GM12875 (cell line): Measurements from ENCODE around the gene ELMO3.

Experiments
- H3K4me3 ChIP-seq: one replicate; pipeline ENCODE4 v1.5.1; 2011; ENCODE audit warnings: low read depth, low read length, control low read depth
- TF ChIP-seq, protein P1 (sequence below): IDR thresholded peaks from 2 replicates; pipeline ENCODE4 v1.5.1; 2011; ENCODE audit warnings: low read depth, mild to moderate bottlenecking, control low read depth, inconsistent platforms, low read length, moderate library complexity, borderline replicate concordance; ENCODE audit not compliant: insufficient read depth

ELMO3 gene

DNA sequence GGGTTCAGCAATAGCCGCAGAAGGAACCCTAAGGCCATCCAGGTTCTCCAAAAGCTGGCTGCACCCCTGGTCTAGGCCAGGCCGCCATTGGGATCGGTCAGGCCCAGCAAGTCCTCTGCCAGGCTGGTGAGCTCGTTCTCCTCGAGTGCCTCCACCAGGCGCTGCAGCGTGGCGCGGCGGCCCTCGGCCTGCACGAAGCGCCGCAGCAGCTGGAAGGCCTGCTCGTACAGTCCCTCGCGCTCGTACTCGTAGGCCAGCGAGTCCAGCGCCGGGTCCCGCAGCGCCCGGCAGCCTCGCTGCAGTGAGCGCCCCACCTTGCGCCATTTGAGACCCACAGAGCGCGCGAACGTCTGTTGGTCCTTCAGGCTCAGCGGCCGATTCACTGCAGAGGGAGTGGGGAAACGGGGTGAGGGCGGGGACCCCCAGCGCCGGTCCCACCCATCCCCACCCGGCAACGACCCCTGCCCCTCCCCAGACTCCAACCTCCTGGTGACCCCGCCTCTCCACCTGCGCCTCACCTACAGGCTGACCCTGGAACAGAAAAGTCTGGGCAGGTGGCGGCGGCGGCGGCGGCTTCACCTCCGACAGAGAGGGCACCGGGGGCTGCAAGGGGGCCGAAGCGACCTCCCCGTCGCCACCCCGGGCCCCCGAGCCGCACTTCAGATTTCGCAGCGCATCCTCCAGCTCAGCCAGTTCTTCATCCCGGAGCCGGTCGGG, 44.2 kb upstream of the ELMO3 start:
- TF ChIP-seq, protein P1, sequence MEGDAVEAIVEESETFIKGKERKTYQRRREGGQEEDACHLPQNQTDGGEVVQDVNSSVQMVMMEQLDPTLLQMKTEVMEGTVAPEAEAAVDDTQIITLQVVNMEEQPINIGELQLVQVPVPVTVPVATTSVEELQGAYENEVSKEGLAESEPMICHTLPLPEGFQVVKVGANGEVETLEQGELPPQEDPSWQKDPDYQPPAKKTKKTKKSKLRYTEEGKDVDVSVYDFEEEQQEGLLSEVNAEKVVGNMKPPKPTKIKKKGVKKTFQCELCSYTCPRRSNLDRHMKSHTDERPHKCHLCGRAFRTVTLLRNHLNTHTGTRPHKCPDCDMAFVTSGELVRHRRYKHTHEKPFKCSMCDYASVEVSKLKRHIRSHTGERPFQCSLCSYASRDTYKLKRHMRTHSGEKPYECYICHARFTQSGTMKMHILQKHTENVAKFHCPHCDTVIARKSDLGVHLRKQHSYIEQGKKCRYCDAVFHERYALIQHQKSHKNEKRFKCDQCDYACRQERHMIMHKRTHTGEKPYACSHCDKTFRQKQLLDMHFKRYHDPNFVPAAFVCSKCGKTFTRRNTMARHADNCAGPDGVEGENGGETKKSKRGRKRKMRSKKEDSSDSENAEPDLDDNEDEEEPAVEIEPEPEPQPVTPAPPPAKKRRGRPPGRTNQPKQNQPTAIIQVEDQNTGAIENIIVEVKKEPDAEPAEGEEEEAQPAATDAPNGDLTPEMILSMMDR: no peak
- H3K4me3 ChIP-seq: no peak overlapping the region

DNA sequence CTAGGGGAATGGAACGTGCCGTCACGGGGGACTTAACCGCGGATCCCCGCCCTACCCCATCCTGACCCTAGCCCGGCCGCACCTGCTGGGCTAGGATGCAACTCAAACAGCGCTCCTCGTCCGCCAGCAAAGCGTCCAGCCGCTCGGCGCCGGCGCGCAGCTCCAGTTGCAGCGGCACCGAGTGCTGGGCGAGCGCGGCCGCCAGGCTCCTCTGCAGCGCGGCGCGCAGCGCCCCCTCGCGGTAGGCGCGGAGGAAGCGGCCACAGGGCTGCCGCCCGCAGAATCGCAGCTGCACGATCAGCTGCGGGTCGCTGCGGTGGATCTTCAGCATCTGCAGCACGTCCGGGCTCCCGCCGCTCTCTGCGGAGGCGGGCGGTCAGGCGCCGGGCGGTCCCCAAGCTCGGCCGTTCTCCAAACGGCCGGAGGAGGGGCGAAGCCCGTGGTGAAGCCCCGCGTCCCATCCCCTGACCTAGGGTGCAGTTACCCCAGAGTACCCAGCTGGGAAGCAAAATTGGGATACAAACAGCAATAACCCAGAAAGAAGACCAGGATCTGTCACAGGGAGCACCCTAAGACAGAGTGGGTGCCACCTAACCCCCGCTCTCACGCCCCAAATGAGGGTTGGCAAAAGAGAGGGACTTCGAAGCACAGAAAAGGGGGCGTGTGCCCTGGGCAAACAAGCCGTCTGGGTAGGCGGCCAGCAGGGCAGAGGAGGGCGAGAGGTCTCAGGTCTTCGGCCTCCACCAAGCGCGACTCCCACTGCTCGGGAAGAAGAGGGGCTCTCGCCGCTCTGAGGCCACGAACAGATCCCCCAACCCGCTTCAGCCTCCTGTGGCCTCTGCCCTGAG, 43.4 kb upstream of the ELMO3 start:
- H3K4me3 ChIP-seq: no peak overlapping the region
- TF ChIP-seq, protein P1: peak; percentile 100

DNA sequence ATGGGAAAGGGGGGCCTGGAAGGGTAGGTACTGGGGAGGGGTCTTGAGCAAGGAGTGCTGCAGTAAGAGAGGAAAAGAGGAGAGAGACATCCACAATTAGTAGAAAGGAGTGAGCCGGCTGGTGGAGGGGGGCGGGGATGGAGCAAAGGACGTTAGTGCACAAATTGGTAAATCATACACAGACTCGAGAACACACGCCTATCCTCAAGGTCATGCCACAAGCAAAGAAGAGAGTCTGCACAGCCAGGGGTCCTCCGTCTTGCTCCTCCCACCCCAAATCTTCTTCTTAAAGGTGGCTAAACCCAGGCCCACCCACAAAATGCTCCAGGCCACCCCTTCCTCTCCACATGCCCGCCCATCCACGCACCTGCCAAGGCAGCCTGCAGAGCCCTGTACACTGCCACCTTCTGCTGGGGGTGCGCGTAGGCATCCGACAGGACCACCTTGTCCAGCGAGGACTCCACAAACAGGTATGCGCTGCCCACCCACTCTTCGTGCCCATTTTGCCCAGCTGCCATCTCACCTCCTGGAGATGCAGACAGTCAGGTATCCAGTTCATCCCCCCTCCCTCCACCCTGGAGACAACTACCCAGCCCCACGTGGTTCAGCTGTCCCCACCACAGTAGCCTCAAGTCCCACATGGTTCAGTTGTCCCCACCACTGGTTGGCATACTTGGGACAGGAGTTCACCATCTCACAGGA, 42.6 kb upstream of the ELMO3 start:
- TF ChIP-seq, protein P1: no peak

DNA sequence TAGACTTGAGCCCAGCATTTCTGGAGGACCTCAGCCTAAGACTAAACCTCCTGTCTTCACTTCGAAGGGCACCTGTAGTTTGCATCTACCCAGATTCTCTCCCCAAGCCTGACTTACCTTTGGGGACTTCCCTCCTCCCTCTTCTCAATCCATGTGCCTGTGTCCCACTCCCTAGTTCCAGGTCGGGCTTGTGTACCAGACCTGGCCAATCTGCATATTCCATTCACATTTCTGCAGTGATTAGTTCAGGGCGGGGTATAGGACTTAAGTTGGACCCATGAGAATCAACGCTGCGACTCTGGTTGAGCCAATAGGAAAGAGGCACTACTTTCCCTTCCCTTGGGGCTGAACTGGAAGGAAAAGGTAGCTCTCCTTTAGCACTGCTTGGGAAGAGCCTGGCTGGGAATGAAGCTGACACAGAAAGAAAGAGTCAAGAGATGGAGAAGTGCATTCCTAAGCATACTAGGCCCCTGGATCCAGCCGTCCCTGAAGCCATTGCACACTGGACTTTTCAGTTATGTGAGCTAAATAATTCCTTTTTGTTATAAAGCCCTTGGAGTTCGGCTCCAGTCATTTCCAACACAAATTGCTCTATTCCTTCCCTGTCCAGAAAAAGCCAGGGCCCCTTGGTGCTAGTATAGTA, 41.7 kb upstream of the ELMO3 start:
- TF ChIP-seq, protein P1: no peak

More for the DNA sequence above, 42.6 kb upstream of the ELMO3 start:
- no peak overlapping the region for H3K4me3 ChIP-seq

DNA sequence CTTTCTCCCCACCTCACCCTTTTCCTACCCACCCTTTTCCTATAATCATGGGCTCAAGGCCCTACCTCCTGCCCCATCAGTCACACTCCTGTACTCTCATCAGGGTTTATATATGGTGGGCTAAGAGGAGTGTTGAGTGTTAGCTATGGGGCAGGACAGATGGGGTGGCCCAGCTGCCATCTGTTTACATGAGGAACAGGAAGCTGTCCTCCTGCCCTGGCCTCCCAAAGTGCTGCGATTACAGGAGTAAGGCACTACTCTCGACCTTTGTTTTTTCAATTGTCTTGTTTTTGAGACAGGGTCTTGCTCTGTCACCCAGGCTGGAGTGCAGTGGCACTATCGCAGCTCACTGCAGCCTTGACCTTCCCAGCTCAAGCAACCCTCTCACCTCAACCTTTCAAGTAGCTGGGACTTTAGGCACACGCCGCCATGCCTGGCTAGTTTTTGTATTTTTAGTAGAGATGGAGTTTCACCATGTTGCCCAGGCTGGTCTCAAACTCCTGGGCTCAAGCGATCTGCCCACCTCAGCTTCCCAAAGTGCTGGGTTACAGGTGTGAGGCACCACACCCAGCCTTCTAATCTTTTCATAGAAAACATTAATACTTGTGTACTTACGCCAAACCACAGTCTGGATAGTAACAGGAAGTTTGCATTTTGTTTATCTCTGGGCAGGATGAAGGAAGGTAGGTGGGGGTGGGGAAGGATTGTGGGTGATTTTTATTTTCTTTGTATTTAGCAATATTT, 40.9 kb upstream of the ELMO3 start:
- no peak overlapping the region for H3K4me3 ChIP-seq

More for the DNA sequence above, 41.7 kb upstream of the ELMO3 start:
- H3K4me3 ChIP-seq: no peak overlapping the region

More for the DNA sequence above, 40.9 kb upstream of the ELMO3 start:
- TF ChIP-seq, protein P1: no peak
